Activated CD4-positive, alpha-beta T cell treated with anti-CD3 and anti-CD28 coated beads for 1 hour (primary cell): Measurements from ENCODE around the gene EMC9.

Source experiments
- DNase-seq: peaks from one replicate; pipeline ENCODE4 v3.0.0-alpha.2; 2020

Gene EMC9

GRCh38 chr14:24102357-24103048 is 38.9 kb downstream of the EMC9 start:
- no peak for DNase-seq

- no peak for DNase-seq
These were observed 40.4 kb downstream of the EMC9 start for GRCh38 chr14:24100982-24101494.

GRCh38 chr14:24100197-24100981 is 41.0 kb downstream of the EMC9 start:
- DNase-seq: no peak

- no peak for DNase-seq
These were observed 42.2 kb downstream of the EMC9 start for GRCh38 chr14:24098927-24099813.

GRCh38 chr14:24098229-24098926 is 43.0 kb downstream of the EMC9 start:
- DNase-seq: no peak

GRCh38 chr14:24096545-24097181 is 44.7 kb downstream of the EMC9 start:
- DNase-seq: no peak

GRCh38 chr14:24095271-24096068 is 45.9 kb downstream of the EMC9 start:
- DNase-seq: no peak

- DNase-seq: no peak
These were observed 46.5 kb downstream of the EMC9 start for GRCh38 chr14:24094841-24095270.

GRCh38 chr14:24093901-24094840 is 47.2 kb downstream of the EMC9 start, which contains the start of gene PCK2:
Gene PCK2, plus strand, starts transcription at chr14:24094311. Its CDS starts 95 bp downstream, at chr14:24094406.
- peak; percentile 68 for DNase-seq

GRCh38 chr14:24093207-24093900 is 48.0 kb downstream of the EMC9 start:
- no peak for DNase-seq

- no peak for DNase-seq
These were observed 48.7 kb downstream of the EMC9 start for GRCh38 chr14:24092505-24093206.

- DNase-seq: no peak
These were observed 49.3 kb downstream of the EMC9 start for GRCh38 chr14:24092110-24092504.

- DNase-seq: no peak
These were observed 51.5 kb downstream of the EMC9 start for GRCh38 chr14:24089890-24090289.
